GM13976 (cell line): ENCODE results near the gene FGFR2.

Experiments used
- DNase-seq: peaks from one replicate; pipeline ENCODE4 v3.0.0; 2012; ENCODE audit warnings: low spot score
- in situ Hi-C: fragments of 300-500 bp; cut with MboI; formaldehyde crosslinking; loops from one replicate; pipeline ENCODE4 v1.12.0; 2022; ENCODE audit warnings: low sequenced_read_pairs, mixed read lengths, inconsistent platforms; ENCODE audit not compliant: unreplicated experiment
- TF ChIP-seq, protein P1 (sequence below): IDR thresholded peaks from 2 replicates; pipeline ENCODE4 v1.5.1; 2012; ENCODE audit warnings: borderline replicate concordance, mild to moderate bottlenecking; ENCODE audit not compliant: insufficient read depth; ENCODE audit errors: extremely low read depth, missing control alignments, control extremely low read depth

The FGFR2 gene

GRCh38 chr10:121433965-121434364 lies 164.3 kb downstream of the FGFR2 start:
- in situ Hi-C loops = no loop called here
- TF ChIP-seq, protein P1, sequence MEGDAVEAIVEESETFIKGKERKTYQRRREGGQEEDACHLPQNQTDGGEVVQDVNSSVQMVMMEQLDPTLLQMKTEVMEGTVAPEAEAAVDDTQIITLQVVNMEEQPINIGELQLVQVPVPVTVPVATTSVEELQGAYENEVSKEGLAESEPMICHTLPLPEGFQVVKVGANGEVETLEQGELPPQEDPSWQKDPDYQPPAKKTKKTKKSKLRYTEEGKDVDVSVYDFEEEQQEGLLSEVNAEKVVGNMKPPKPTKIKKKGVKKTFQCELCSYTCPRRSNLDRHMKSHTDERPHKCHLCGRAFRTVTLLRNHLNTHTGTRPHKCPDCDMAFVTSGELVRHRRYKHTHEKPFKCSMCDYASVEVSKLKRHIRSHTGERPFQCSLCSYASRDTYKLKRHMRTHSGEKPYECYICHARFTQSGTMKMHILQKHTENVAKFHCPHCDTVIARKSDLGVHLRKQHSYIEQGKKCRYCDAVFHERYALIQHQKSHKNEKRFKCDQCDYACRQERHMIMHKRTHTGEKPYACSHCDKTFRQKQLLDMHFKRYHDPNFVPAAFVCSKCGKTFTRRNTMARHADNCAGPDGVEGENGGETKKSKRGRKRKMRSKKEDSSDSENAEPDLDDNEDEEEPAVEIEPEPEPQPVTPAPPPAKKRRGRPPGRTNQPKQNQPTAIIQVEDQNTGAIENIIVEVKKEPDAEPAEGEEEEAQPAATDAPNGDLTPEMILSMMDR = no peak
- no peak for DNase-seq

GRCh38 chr10:121428867-121429266 lies 169.4 kb downstream of the FGFR2 start:
- in situ Hi-C loops = no loop called here
- DNase-seq = no peak
- TF ChIP-seq, protein P1 = no peak
